Measurements from ENCODE around the gene GOLGB1. TPM values are rescaled to one million over a fixed set of nuclear protein-coding genes. Genes with fewer than 3 reads are reported as not detected.

Gene GOLGB1
- total RNA-seq, 1 donor, result 63.2 TPM

GRCh38 chr3:121626495-121626894 lies 123.0 kb downstream of the GOLGB1 start:
- DNase-seq (ENCODE audit: low read depth), result no peak
- H3K4me3 ChIP-seq (ENCODE audit: low read depth, low read length), result no peak overlapping the region
- no peak for TF ChIP-seq CTCF (IDR thresholded peaks at IDR 0.05; ENCODE audit: insufficient read depth, low read length)

- no peak for TF ChIP-seq CTCF (IDR thresholded peaks at IDR 0.05; ENCODE audit: insufficient read depth, low read length)
- H3K4me3 ChIP-seq (ENCODE audit: low read depth, low read length), result no peak overlapping the region
- no peak for DNase-seq (ENCODE audit: low read depth)
These were observed 125.2 kb downstream of the GOLGB1 start for GRCh38 chr3:121624147-121624899.

- DNase-seq (ENCODE audit: low read depth), result no peak
- H3K4me3 ChIP-seq (ENCODE audit: low read depth, low read length), result no peak overlapping the region
- TF ChIP-seq CTCF (IDR thresholded peaks at IDR 0.05; ENCODE audit: insufficient read depth, low read length), result no peak
These were observed 128.1 kb downstream of the GOLGB1 start for GRCh38 chr3:121621491-121621890.

DNA sequence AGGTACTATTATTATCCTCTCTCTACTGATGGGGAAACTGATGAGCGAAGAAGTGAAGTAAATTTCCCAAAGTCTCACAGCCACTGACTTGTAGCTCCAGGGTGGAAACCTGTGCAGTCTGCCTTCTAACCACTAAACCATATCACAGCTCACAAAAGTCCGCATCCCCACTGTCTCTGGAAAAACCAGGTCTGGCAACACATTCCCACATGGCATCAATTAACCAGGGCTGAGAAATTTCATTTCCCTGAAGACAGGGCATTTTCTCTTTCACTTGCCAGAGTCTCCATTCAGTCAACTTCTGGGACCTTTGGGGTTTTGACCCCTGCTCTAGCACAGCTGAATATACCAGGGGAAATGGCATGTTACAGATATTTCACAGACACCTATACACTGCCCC lies 129.8 kb downstream of the GOLGB1 start:
- DNase-seq (ENCODE audit: low read depth), result no peak
- no peak for TF ChIP-seq CTCF (IDR thresholded peaks at IDR 0.05; ENCODE audit: insufficient read depth, low read length)
- no peak overlapping the region for H3K4me3 ChIP-seq (ENCODE audit: low read depth, low read length)

Small RNA genes lying within 50 kb of the gene (small RNA-seq; reads per million reads assigned to genes)
- gene RNU4-62P, result not detected

Other genes with a start within 250 kb of the GOLGB1 start
- 0.49 and 10.1 TPM in 2 replicates for gene POLQ, start 203.8 kb downstream of the GOLGB1 start, total RNA-seq (ENCODE audit: low replicate concordance)
- not detected in 2 replicates for gene ARGFX, start 181.8 kb downstream of the GOLGB1 start, total RNA-seq (ENCODE audit: low replicate concordance)
- gene FBXO40, start 156.4 kb downstream of the GOLGB1 start, total RNA-seq (ENCODE audit: low replicate concordance), result under 0.01 TPM in 1 of 2 replicates, not detected in the other
- 2.7 and 7.5 TPM in 2 replicates for gene HCLS1, start 88.8 kb downstream of the GOLGB1 start, total RNA-seq (ENCODE audit: low replicate concordance)
- 7.4 and 19.5 TPM in 2 replicates for gene IQCB1, start 85.3 kb upstream of the GOLGB1 start, total RNA-seq (ENCODE audit: low replicate concordance)
- gene EAF2, start 85.5 kb upstream of the GOLGB1 start, total RNA-seq (ENCODE audit: low replicate concordance), result 2.1 and 2.3 TPM in 2 replicates
- 0.18 and 0.25 TPM in 2 replicates for gene SLC15A2, start 144.7 kb upstream of the GOLGB1 start, total RNA-seq (ENCODE audit: low replicate concordance)